OCI-LY7 (cell line): Measurements from ENCODE around the gene NDST4. TPM values are rescaled to one million over a fixed set of nuclear protein-coding genes. Genes with fewer than 3 reads are reported as not detected.

Experiments used
- BruUV-seq: library from RNA; stranded (reverse); fragments of 400-500 nt; replicated peaks from 2 replicates; lab custom pipeline; 2021; lab: Mats Ljungman, UMichigan
- CTCF ChIA-PET: fragments of 300-600 bp; sonication (Branson Sonifier 250); formaldehyde crosslinking; loops from one replicate; lab custom pipeline; 2022; ENCODE audit warnings: antibody characterized with exemption; ENCODE audit not compliant: unreplicated experiment; lab: Charles Lee
- POLR2A ChIA-PET: fragments of 300-600 bp; sonication (Branson Sonifier 250); formaldehyde crosslinking; loops from one replicate; lab custom pipeline; 2022; ENCODE audit warnings: antibody characterized with exemption; lab: Charles Lee
- DNase-seq: peaks from one replicate; pipeline ENCODE4 v3.0.0-alpha.2; 2015; ENCODE audit warnings: low spot score
- H2AFZ ChIP-seq: fragments of 200-600 bp; sonication (generic), shearing (Covaris generic); 2 replicates; pipeline ENCODE4 v1.6.1; 2014; ENCODE audit warnings: mild to moderate bottlenecking, antibody characterized with exemption, low read length, moderate library complexity
- H3K27ac ChIP-seq: fragments of 200-600 bp; sonication (generic); 2 replicates; pipeline ENCODE4 v1.5.1; 2014; ENCODE audit warnings: mixed run types, low read depth, mild to moderate bottlenecking, moderate library complexity, low read length, inconsistent platforms; ENCODE audit not compliant: poor library complexity, severe bottlenecking
- H3K36me3 ChIP-seq: fragments of 200-600 bp; sonication (generic); 2 replicates; pipeline ENCODE4 v1.6.1; 2014; ENCODE audit warnings: mild to moderate bottlenecking, antibody characterized with exemption, low read length, moderate library complexity, mixed read lengths; ENCODE audit not compliant: insufficient read depth
- H3K4me1 ChIP-seq: fragments of 200-600 bp; sonication (generic); 2 replicates; pipeline ENCODE4 v1.5.1; 2014; ENCODE audit warnings: mild to moderate bottlenecking, low read length; ENCODE audit not compliant: insufficient read depth, poor library complexity, severe bottlenecking
- H3K4me2 ChIP-seq: fragments of 200-600 bp; sonication (generic); 2 replicates; pipeline ENCODE4 v1.6.1; 2014; ENCODE audit warnings: mild to moderate bottlenecking, low read length
- H3K4me3 ChIP-seq: fragments of 200-600 bp; sonication (generic); 2 replicates; pipeline ENCODE4 v1.5.1; 2014; ENCODE audit warnings: mild to moderate bottlenecking, low read depth, low read length; ENCODE audit not compliant: poor library complexity, severe bottlenecking
- H3K79me2 ChIP-seq: fragments of 200-600 bp; sonication (generic); 2 replicates; pipeline ENCODE4 v1.6.1; 2016; ENCODE audit warnings: low read depth, mild to moderate bottlenecking, low read length, moderate library complexity, mixed read lengths; ENCODE audit not compliant: insufficient read depth
- H3K9me2 ChIP-seq: fragments of 200-600 bp; sonication (generic); 2 replicates; pipeline ENCODE4 v1.6.1; 2016; ENCODE audit warnings: mild to moderate bottlenecking, low read length, mixed read lengths; ENCODE audit not compliant: insufficient read depth
- H3K9me3 ChIP-seq: fragments of 200-600 bp; sonication (generic); 2 replicates; pipeline ENCODE4 v1.6.1; 2014; ENCODE audit warnings: mild to moderate bottlenecking, mixed run types, low read length, mixed read lengths
- H4K20me1 ChIP-seq: fragments of 200-600 bp; sonication (generic); 2 replicates; pipeline ENCODE4 v1.6.1; 2014; ENCODE audit warnings: mild to moderate bottlenecking, antibody characterized with exemption, low read length, moderate library complexity, mixed read lengths; ENCODE audit not compliant: insufficient read depth
- EZH2phosphoT487 ChIP-seq: fragments of 200-600 bp; sonication (generic); IDR thresholded peaks from 2 replicates; pipeline ENCODE4 v1.6.1; 2018; ENCODE audit warnings: low read depth, borderline replicate concordance, mild to moderate bottlenecking, mixed run types, antibody characterized with exemption, low read length, moderate library complexity, mixed read lengths
- intact Hi-C: fragments of 100-400 bp; cut with micrococcal nuclease; formaldehyde crosslinking; loops from one replicate; pipeline ENCODE4 v1.10.0; 2022; ENCODE audit not compliant: unreplicated experiment
- total RNA-seq, 2 experiments: library from RNA; depleted of rRNA in 1 of 2; stranded (reverse); fragments of >200 nt in 1 of 2; shearing (Covaris generic) in 1 of 2; gene quantifications; 2 replicates each; pipeline ENCODE4 v1.2.3, GENCODE V29; 2014 to 2022
- TF ChIP-seq, protein P1 (sequence below): fragments of 200-600 bp; sonication (generic); conservative IDR thresholded peaks from 2 replicates; pipeline ENCODE4 v1.5.1; 2014; ENCODE audit warnings: mild to moderate bottlenecking, antibody characterized with exemption, low read length, moderate library complexity, mixed read lengths

Gene NDST4
- total RNA-seq, 2 experiments from 2014 or later = not detected

GRCh38 chr4:114875630-114876029 is 237.8 kb downstream of the NDST4 start:
- Histone ChIP-seq H3K36me3 (no peaks in the 10 kb centered on the region), H3K9me2 (no peaks in the 10 kb centered on the region), H2AFZ (no peak overlapping the region), H3K79me2 (no peaks in the 10 kb centered on the region), H3K4me1 (no peaks in the 10 kb centered on the region), H3K9me3 (no peaks in the 10 kb centered on the region), H3K4me3 (no peak overlapping the region), H4K20me1 (no peaks in the 10 kb centered on the region), H3K27ac (no peak overlapping the region), H3K4me2 (no peak overlapping the region)
- intact Hi-C loops = no loop called here
- ChIA-PET POLR2A (no interaction called here), CTCF (no interaction called here)
- no peak for DNase-seq
- no TSS peak for BruUV-seq
- TF ChIP-seq, protein P1, sequence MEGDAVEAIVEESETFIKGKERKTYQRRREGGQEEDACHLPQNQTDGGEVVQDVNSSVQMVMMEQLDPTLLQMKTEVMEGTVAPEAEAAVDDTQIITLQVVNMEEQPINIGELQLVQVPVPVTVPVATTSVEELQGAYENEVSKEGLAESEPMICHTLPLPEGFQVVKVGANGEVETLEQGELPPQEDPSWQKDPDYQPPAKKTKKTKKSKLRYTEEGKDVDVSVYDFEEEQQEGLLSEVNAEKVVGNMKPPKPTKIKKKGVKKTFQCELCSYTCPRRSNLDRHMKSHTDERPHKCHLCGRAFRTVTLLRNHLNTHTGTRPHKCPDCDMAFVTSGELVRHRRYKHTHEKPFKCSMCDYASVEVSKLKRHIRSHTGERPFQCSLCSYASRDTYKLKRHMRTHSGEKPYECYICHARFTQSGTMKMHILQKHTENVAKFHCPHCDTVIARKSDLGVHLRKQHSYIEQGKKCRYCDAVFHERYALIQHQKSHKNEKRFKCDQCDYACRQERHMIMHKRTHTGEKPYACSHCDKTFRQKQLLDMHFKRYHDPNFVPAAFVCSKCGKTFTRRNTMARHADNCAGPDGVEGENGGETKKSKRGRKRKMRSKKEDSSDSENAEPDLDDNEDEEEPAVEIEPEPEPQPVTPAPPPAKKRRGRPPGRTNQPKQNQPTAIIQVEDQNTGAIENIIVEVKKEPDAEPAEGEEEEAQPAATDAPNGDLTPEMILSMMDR = no peak

DNA sequence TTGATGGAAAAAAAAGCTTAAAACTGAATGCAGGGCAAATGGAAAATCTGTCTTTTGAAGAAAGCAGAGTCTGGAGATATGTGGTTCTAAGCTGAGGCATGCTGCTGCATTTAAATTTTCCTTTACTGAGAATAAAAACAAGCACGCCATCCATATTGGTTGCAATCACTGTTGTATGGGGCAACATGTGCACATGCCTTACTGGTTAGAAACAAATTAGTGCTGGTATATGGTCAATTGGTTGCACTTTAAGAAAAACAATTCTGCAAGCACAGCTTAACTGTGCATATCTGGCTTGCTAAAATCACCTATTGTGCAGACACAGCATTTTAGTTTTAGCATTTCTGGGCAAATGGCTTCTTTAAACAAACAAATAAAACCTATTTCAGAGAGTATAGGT is 239.1 kb downstream of the NDST4 start:
- CTCF ChIA-PET = no interaction called here
- Histone ChIP-seq H3K27ac (no peak overlapping the region), H3K9me3 (no peaks in the 10 kb centered on the region), H3K9me2 (no peaks in the 10 kb centered on the region), H3K4me1 (no peaks in the 10 kb centered on the region), H3K4me2 (no peak overlapping the region), H3K4me3 (no peak overlapping the region), H3K36me3 (no peaks in the 10 kb centered on the region), H2AFZ (no peak overlapping the region), H3K79me2 (no peaks in the 10 kb centered on the region), H4K20me1 (no peaks in the 10 kb centered on the region)
- DNase-seq = no peak
- no peak for TF ChIP-seq EZH2phosphoT487
- TF ChIP-seq, protein P1 = no peak
- intact Hi-C loops = no loop called here
- POLR2A ChIA-PET = interaction anchor here (1.2 kb wide), 1 partner anchor 14 kb away, joined by 5 read pairs; no protein-coding TSS in a partner anchor
- BruUV-seq = no TSS peak

DNA sequence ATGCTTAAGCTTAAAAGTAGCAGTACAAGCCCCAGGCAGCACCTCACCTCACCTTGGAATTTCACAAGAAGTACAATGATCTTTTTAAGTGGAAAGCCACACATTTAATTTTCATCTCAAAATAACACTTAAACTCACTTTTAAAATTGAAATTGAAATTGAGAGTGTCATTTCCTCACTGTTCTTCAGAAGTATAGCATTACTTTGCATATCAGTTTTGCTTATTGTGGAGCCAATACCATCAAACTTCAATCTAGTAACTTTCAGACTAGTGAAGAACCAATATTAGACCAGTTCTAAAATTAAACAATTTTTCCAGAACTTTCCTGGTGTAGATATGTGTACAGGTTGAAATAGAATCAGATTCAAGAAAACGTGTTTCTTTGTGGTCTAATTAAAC is 242.4 kb downstream of the NDST4 start:
- Histone ChIP-seq H3K4me1 (no peaks in the 10 kb centered on the region), H3K9me3 (no peaks in the 10 kb centered on the region), H4K20me1 (no peaks in the 10 kb centered on the region), H3K9me2 (no peaks in the 10 kb centered on the region), H3K4me2 (no peak overlapping the region), H2AFZ (no peak overlapping the region), H3K36me3 (no peaks in the 10 kb centered on the region), H3K4me3 (no peak overlapping the region), H3K27ac (no peak overlapping the region), H3K79me2 (no peaks in the 10 kb centered on the region)
- POLR2A ChIA-PET = no interaction called here
- TF ChIP-seq EZH2phosphoT487 = no peak
- BruUV-seq = no TSS peak
- no peak for DNase-seq
- CTCF ChIA-PET = no interaction called here
- intact Hi-C loops = no loop called here
